NCI-H1436 treated with DMSO at 0.1 percent for 48 hours (cell line): Measurements from ENCODE around the gene CDKN3.
"Not testable (repeated sequence)": the region's sequence is repeated elsewhere in the genome, so short reads cannot be mapped to it uniquely, and the experiment has no call there.

Source experiments
- DNase-seq: peaks from one replicate; lab custom pipeline; 2025; lab: John Stamatoyannopoulos, UW

Gene CDKN3

GRCh38 chr14:54370323-54371198 lies 26.2 kb upstream of the CDKN3 start:
- DNase-seq = no peak

- DNase-seq = no peak
Measured at GRCh38 chr14:54374117-54374884, 22.5 kb upstream of the CDKN3 start.

GRCh38 chr14:54377501-54377900 lies 19.3 kb upstream of the CDKN3 start:
- DNase-seq = no peak

GRCh38 chr14:54378893-54379292 lies 17.9 kb upstream of the CDKN3 start:
- DNase-seq = not testable (repeated sequence)

- not testable (repeated sequence) for DNase-seq
Measured at GRCh38 chr14:54380558-54380957, 16.2 kb upstream of the CDKN3 start.

- DNase-seq = no peak
Measured at GRCh38 chr14:54381821-54382220, 15.0 kb upstream of the CDKN3 start.

- DNase-seq = no peak
Measured at GRCh38 chr14:54383835-54384234, 13.0 kb upstream of the CDKN3 start.

GRCh38 chr14:54385556-54385955 lies 11.3 kb upstream of the CDKN3 start:
- DNase-seq = no peak

GRCh38 chr14:54387328-54387727 lies 9.5 kb upstream of the CDKN3 start:
- no peak for DNase-seq

GRCh38 chr14:54392131-54392859 lies 4.5 kb upstream of the CDKN3 start:
- DNase-seq = no peak

- not testable (repeated sequence) for DNase-seq
Measured at GRCh38 chr14:54392986-54393884, 3.6 kb upstream of the CDKN3 start.

- no peak for DNase-seq
Measured at GRCh38 chr14:54394596-54394995, 2.2 kb upstream of the CDKN3 start.

- no peak for DNase-seq
Measured at GRCh38 chr14:54395284-54395683, 1.5 kb upstream of the CDKN3 start.

- DNase-seq = no peak
Measured at GRCh38 chr14:54395716-54396115, 1.1 kb upstream of the CDKN3 start.

- DNase-seq = no peak
Measured at GRCh38 chr14:54396183-54396492, 669 bp upstream of the CDKN3 start.

- no peak for DNase-seq
Measured at GRCh38 chr14:54399560-54399959, 2.8 kb downstream of the CDKN3 start.

- not testable (repeated sequence) for DNase-seq
Measured at GRCh38 chr14:54403401-54404005, 6.7 kb downstream of the CDKN3 start.

GRCh38 chr14:54410215-54410614 lies 13.4 kb downstream of the CDKN3 start:
- DNase-seq = no peak

GRCh38 chr14:54411371-54411770 lies 14.6 kb downstream of the CDKN3 start:
- DNase-seq = no peak

- DNase-seq = no peak
Measured at GRCh38 chr14:54420478-54421142, 23.8 kb downstream of the CDKN3 start.

GRCh38 chr14:54423991-54424390 lies 27.2 kb downstream of the CDKN3 start:
- DNase-seq = no peak
